Osteoblast (primary cell): Measurements from ENCODE around the gene STRN3. TPM values are rescaled to one million over a fixed set of nuclear protein-coding genes. Genes with fewer than 3 reads are reported as not detected.

Experiments used
- DNase-seq: peaks from one replicate; pipeline ENCODE4 v3.0.0; 2011; ENCODE audit warnings: low spot score, mixed read lengths; ENCODE audit not compliant: insufficient read length; ENCODE audit errors: missing footprints
- H2AFZ ChIP-seq: 2 replicates; pipeline ENCODE4 v1.6.0; 2011; ENCODE audit warnings: mild to moderate bottlenecking, low read length
- H3K27ac ChIP-seq: 2 replicates; pipeline ENCODE4 v1.5.1; 2011; ENCODE audit warnings: mild to moderate bottlenecking, low read depth, low read length, moderate library complexity
- H3K27me3 ChIP-seq: 2 replicates; pipeline ENCODE4 v1.6.0; 2012; ENCODE audit warnings: mild to moderate bottlenecking, control low read depth, inconsistent platforms, low read length, moderate library complexity; ENCODE audit not compliant: insufficient read depth
- H3K36me3 ChIP-seq: 2 replicates; pipeline ENCODE4 v1.5.1; 2011; ENCODE audit warnings: mild to moderate bottlenecking, low read length, control low read depth, moderate library complexity; ENCODE audit not compliant: insufficient read depth
- H3K4me1 ChIP-seq: 2 replicates; pipeline ENCODE4 v1.5.1; 2011; ENCODE audit warnings: mild to moderate bottlenecking, low read length, control low read depth, moderate library complexity; ENCODE audit not compliant: insufficient read depth
- H3K4me2 ChIP-seq: 2 replicates; pipeline ENCODE4 v1.6.0; 2011; ENCODE audit warnings: mild to moderate bottlenecking, low read length; ENCODE audit not compliant: insufficient read depth
- H3K4me3 ChIP-seq: fragments of 200-600 bp; sonication (generic); 3 replicates; pipeline ENCODE4 v1.5.1; 2012; ENCODE audit warnings: mild to moderate bottlenecking, low read length, inconsistent platforms; ENCODE audit not compliant: insufficient read depth
- H3K79me2 ChIP-seq: 2 replicates; pipeline ENCODE4 v1.6.0; 2012; ENCODE audit warnings: mild to moderate bottlenecking, low read length, control low read depth, inconsistent platforms; ENCODE audit not compliant: insufficient read depth
- H3K9me3 ChIP-seq: 2 replicates; pipeline ENCODE4 v1.5.1; 2011; ENCODE audit warnings: low read depth, low read length, control low read depth
- H4K20me1 ChIP-seq: 2 replicates; pipeline ENCODE4 v1.6.0; 2012; ENCODE audit warnings: mild to moderate bottlenecking, low read length, control low read depth; ENCODE audit not compliant: insufficient read depth
- CTCF ChIP-seq: IDR thresholded peaks from 2 replicates; pipeline ENCODE4 v1.5.1; 2011; ENCODE audit warnings: mild to moderate bottlenecking, low read depth, low read length, moderate library complexity; ENCODE audit errors: extremely low read depth
- total RNA-seq: library from RNA; depleted of rRNA; stranded (reverse); fragments of >200 nt; gene quantifications from 2 replicates; pipeline ENCODE4 v1.2.3, GENCODE V29; 2012

STRN3 gene
- total RNA-seq, 1 donor, result 55.7 TPM

GRCh38 chr14:31037709-31038221 is 11.6 kb upstream of the STRN3 start:
- H3K4me2 ChIP-seq, result no peak overlapping the region
- no peaks in the 10 kb centered on the region for H3K79me2 ChIP-seq
- no peaks in the 10 kb centered on the region for H3K27me3 ChIP-seq
- no peaks in the 10 kb centered on the region for H3K4me1 ChIP-seq
- H3K9me3 ChIP-seq, result no peaks in the 10 kb centered on the region
- H2AFZ ChIP-seq, result no peak overlapping the region
- no peak for TF ChIP-seq CTCF
- DNase-seq, result no peak
- H3K4me3 ChIP-seq, result no peak overlapping the region
- no peaks in the 10 kb centered on the region for H4K20me1 ChIP-seq
- no peaks in the 10 kb centered on the region for H3K36me3 ChIP-seq
- H3K27ac ChIP-seq, result no peak overlapping the region

GRCh38 chr14:31036552-31036951 is 10.4 kb upstream of the STRN3 start:
- no peak for TF ChIP-seq CTCF
- no peaks in the 10 kb centered on the region for H3K79me2 ChIP-seq
- H3K27ac ChIP-seq, result no peak overlapping the region
- H4K20me1 ChIP-seq, result no peaks in the 10 kb centered on the region
- no peaks in the 10 kb centered on the region for H3K36me3 ChIP-seq
- no peak overlapping the region for H3K4me3 ChIP-seq
- H3K4me1 ChIP-seq, result no peaks in the 10 kb centered on the region
- no peaks in the 10 kb centered on the region for H3K9me3 ChIP-seq
- no peak for DNase-seq
- no peaks in the 10 kb centered on the region for H3K27me3 ChIP-seq
- H3K4me2 ChIP-seq, result no peak overlapping the region
- no peak overlapping the region for H2AFZ ChIP-seq

- Histone ChIP-seq H3K27ac (no peak overlapping the region), H2AFZ (no peak overlapping the region), H4K20me1 (no peaks in the 10 kb centered on the region), H3K9me3 (no peaks in the 10 kb centered on the region), H3K4me3 (no peak overlapping the region), H3K27me3 (no peaks in the 10 kb centered on the region), H3K79me2 (peaks cover 15% of the 10 kb centered on the region), H3K4me2 (no peak overlapping the region), H3K4me1 (peaks cover 3% of the 10 kb centered on the region), H3K36me3 (no peaks in the 10 kb centered on the region)
- no peak for DNase-seq
- no peak for TF ChIP-seq CTCF
These were observed 4.3 kb upstream of the STRN3 start for GRCh38 chr14:31030469-31030868.

GRCh38 chr14:31029016-31029970 is 3.1 kb upstream of the STRN3 start:
- H3K36me3 ChIP-seq, result no peaks in the 10 kb centered on the region
- DNase-seq, result peak; percentile 55
- H4K20me1 ChIP-seq, result peaks cover 7% of the 10 kb centered on the region
- no peaks in the 10 kb centered on the region for H3K9me3 ChIP-seq
- no peak overlapping the region for H3K4me3 ChIP-seq
- H3K27ac ChIP-seq, result no peak overlapping the region
- H3K4me2 ChIP-seq, result no peak overlapping the region
- peaks cover 26% of the 10 kb centered on the region for H3K79me2 ChIP-seq
- peaks cover 9% of the 10 kb centered on the region for H3K4me1 ChIP-seq
- H3K27me3 ChIP-seq, result no peaks in the 10 kb centered on the region
- TF ChIP-seq CTCF, result no peak
- no peak overlapping the region for H2AFZ ChIP-seq
